Ovary (tissue), 9 donors: Measurements from ENCODE around the gene BCAM. TPM values are rescaled to one million over a fixed set of nuclear protein-coding genes. Genes with fewer than 3 reads are reported as not detected.

Experiments used
- DNase-seq, 5 donors: peaks; one replicate each; pipeline ENCODE4 v3.0.0-alpha.2; 2019 to 2020
- H3K27ac ChIP-seq, 2 donors: fragments of 200-600 bp; one replicate each; pipeline versions ENCODE4 v1.5.1 to v1.8.0; 2019 to 2022
- H3K27me3 ChIP-seq: fragments of 200-600 bp; one replicate; pipeline ENCODE4 v1.8.0; 2022
- H3K36me3 ChIP-seq: fragments of 200-600 bp; sonication (generic); one replicate; pipeline ENCODE4 v1.5.1; 2019
- H3K4me1 ChIP-seq: one replicate; pipeline ENCODE4 v1.8.1; 2013; ENCODE audit warnings: mild to moderate bottlenecking, moderate library complexity; ENCODE audit not compliant: insufficient read depth
- H3K4me3 ChIP-seq: fragments of 200-600 bp; sonication (generic); one replicate; pipeline ENCODE4 v1.5.1; 2017
- H3K9me3 ChIP-seq, 2 donors: fragments of 200-600 bp in 1 of 2; sonication (generic) in 1 of 2; one replicate each; pipeline versions ENCODE4 v1.5.1 to v1.8.1; 2013 to 2019; ENCODE audit warnings: mild to moderate bottlenecking in 1 of 2, moderate library complexity in 1 of 2
- CTCF ChIP-seq, 3 donors: fragments of 450-650 bp in 2 of 3; fragments of 200-600 bp in 1 of 3; IDR thresholded peaks; one replicate each; pipeline versions ENCODE4 v1.5.1 to v1.8.0; 2016 to 2022; ENCODE audit warnings: antibody characterized with exemption in 3 of 3, mild to moderate bottlenecking in 1 of 3
- EP300 ChIP-seq: sonication (generic); formaldehyde crosslinking; IDR thresholded peaks from one replicate; pipeline ENCODE4 v1.6.1; 2017; ENCODE audit warnings: antibody characterized with exemption
- POLR2A ChIP-seq: fragments of 450-650 bp; IDR thresholded peaks from one replicate; pipeline ENCODE4 v1.6.1; 2017; ENCODE audit warnings: antibody characterized with exemption, mild to moderate bottlenecking, moderate library complexity
- WGBS, 3 donors: extraction: QIAGEN DNeasy Blood & Tissue Kit in 1 of 3; methylation state at CpG; one replicate each; pipeline versions ENCODE4 v1.1.5 to v1.1.7; 2013 to 2017; 5-methylcytosine and 5-hydroxymethylcytosine counted together
- intact Hi-C, 4 donors: fragments of 100-400 bp; cut with DNase I; formaldehyde crosslinking; loops; one replicate each; pipeline versions ENCODE4 v1.11.0 to v1.15.1; 2022 to 2023
- polyA plus RNA-seq, 2 donors: library from polyadenylated mRNA; stranded (reverse); fragments of 200-250 nt in 1 of 2; fragments of 350-450 nt in 1 of 2; fragmentation: Illumina TruSeq in 1 of 2; extraction: RNeasy Lipid Tissue Mini Kit (QIAGEN cat#74804) in 1 of 2; gene quantifications; one replicate each; pipeline ENCODE4 v1.2.3, GENCODE V29; 2013 to 2014
- total RNA-seq, 7 donors: library from RNA; depleted of rRNA in 2 of 7; stranded (reverse); fragments of >200 nt in 2 of 7; fragmentation: NEBNext Ultra II Directional in 3 of 7; extraction: Animal tissue kit (Norgen Biotek cat#: 25700) in 3 of 7; gene quantifications; one replicate each; pipeline versions ENCODE4 v1.1.0 to v1.2.4, GENCODE V29; 2016 to 2023
- donor health status: DM: no; HTN: no; CAD: no; lungs with moderate emphysema.
- donor health status: DM: no; HTN: no; CAD: no.
- donor health status: Bipolar disorder and iron deficiency.
- donor health status: DM: yes; HTN: yes; CAD: no.
- donor health status: DM: no; HTN: no; CAD: no.
- donor health status: DM: yes; HTN: yes; CAD: no.

The BCAM gene
- total and polyA plus RNA-seq, 9 donors, result 9.7 to 419 (median 62.0) TPM

GRCh38 chr19:44809577-44810233 lies 802 bp downstream of the BCAM start:
- intact Hi-C loops, result no loop called here
- DNase-seq, result no peak
- H3K4me3 ChIP-seq, result peak overlapping the region; percentile 47
- H3K27ac ChIP-seq, result no peak overlapping the region
- TF ChIP-seq CTCF (IDR thresholded peaks at IDR 0.05), result no peak
- no peak for TF ChIP-seq EP300
- no peak for TF ChIP-seq POLR2A
- H3K36me3 ChIP-seq, result no peaks in the 10 kb centered on the region
- H3K4me1 ChIP-seq, result peaks cover 13% of the 10 kb centered on the region
- no peaks in the 10 kb centered on the region for H3K9me3 ChIP-seq
- 46 to 55% (median 51%) methylated on average over 7 of the region's 7 CpGs for WGBS, 3 donors
- no peaks in the 10 kb centered on the region for H3K27me3 ChIP-seq

- Histone ChIP-seq H3K4me1 (peaks cover 13% of the 10 kb centered on the region), H3K36me3 (no peaks in the 10 kb centered on the region), H3K4me3 (no peak overlapping the region), H3K27me3 (no peaks in the 10 kb centered on the region), H3K9me3 (no peaks in the 10 kb centered on the region), H3K27ac (no peak overlapping the region)
- intact Hi-C loops, result no loop called here
- WGBS, 3 donors, result 65 to 78% (median 72%) methylated on average over 13 of the region's 13 CpGs
- TF ChIP-seq POLR2A (no peak), EP300 (no peak), CTCF (IDR thresholded peaks at IDR 0.05) (no peak)
- DNase-seq, result no peak
Measured at GRCh38 chr19:44810234-44811121, 1.6 kb downstream of the BCAM start.

GRCh38 chr19:44811122-44811419 lies 2.2 kb downstream of the BCAM start:
- Histone ChIP-seq H3K9me3 (no peaks in the 10 kb centered on the region), H3K36me3 (no peaks in the 10 kb centered on the region), H3K4me3 (no peak overlapping the region), H3K27ac (no peak overlapping the region), H3K27me3 (no peaks in the 10 kb centered on the region), H3K4me1 (peaks cover 13% of the 10 kb centered on the region)
- WGBS, 3 donors, result 86 to 92% (median 90%) methylated on average over 7 of the region's 7 CpGs
- no peak for TF ChIP-seq CTCF (IDR thresholded peaks at IDR 0.05)
- DNase-seq, result no peak
- intact Hi-C loops, result no loop called here

GRCh38 chr19:44812142-44812718 lies 3.3 kb downstream of the BCAM start:
- no peak for DNase-seq
- Histone ChIP-seq H3K36me3 (no peaks in the 10 kb centered on the region), H3K9me3 (no peaks in the 10 kb centered on the region), H3K4me1 (peaks cover 13% of the 10 kb centered on the region), H3K27me3 (no peaks in the 10 kb centered on the region), H3K27ac (no peak overlapping the region), H3K4me3 (no peak overlapping the region)
- TF ChIP-seq POLR2A (no peak), EP300 (no peak), CTCF (IDR thresholded peaks at IDR 0.05) (no peak)
- WGBS, 3 donors, result 85 to 90% (median 88%) methylated on average over 28 of the region's 28 CpGs
- intact Hi-C loops, result no loop called here
